K562 (cell line): ENCODE measurements around the gene OR56B4. TPM values are rescaled to one million over a fixed set of nuclear protein-coding genes. Genes with fewer than 3 reads are reported as not detected.

Source experiments
- ATAC-seq: fragments of 200-7000 bp; cut with Tn5 transposase; 3 replicates; pipeline ENCODE4 v1.9.1; 2020; ENCODE audit warnings: moderate library complexity
- BruUV-seq: library from RNA; stranded (reverse); fragments of 400-500 nt; replicated peaks from 2 replicates; lab custom pipeline; 2021; lab: Mats Ljungman, UMichigan
- CTCF ChIA-PET: fragments of 300-600 bp; formaldehyde crosslinking; extraction: SDS; loops from one replicate; lab custom pipeline; 2021; ENCODE audit warnings: low intra/inter-chr PET ratio; lab: Yijun Ruan, JAX
- POLR2A ChIA-PET: fragments of 300-600, 350-650 bp; sonication (Branson Sonifier 250); formaldehyde crosslinking; extraction: SDS; loops from one replicate; lab custom pipeline; 2021; ENCODE audit warnings: antibody characterized with exemption, inconsistent platforms; lab: Yijun Ruan, JAX
- DNase-seq, 4 experiments: peaks; one replicate each; pipeline versions ENCODE4 v3.0.0 to v3.0.0-alpha.2; 2011 to 2018; ENCODE audit warnings: low spot score in 3 of 4, mixed read lengths in 3 of 4; ENCODE audit errors: extremely low read depth in 1 of 4
- FAIRE-seq: peaks from 2 replicates; lab custom pipeline; 2011; peaks lifted over from hg19 to GRCh38; lab: Jason Lieb, UNC
- H2AFZ ChIP-seq: 2 replicates; pipeline ENCODE4 v1.6.0; 2011; ENCODE audit warnings: low read depth, low read length, control low read depth, inconsistent platforms
- H3K27ac ChIP-seq: fragments of 200-600 bp; 3 replicates; pipeline ENCODE4 v1.8.0; 2011; ENCODE audit warnings: low read depth, mild to moderate bottlenecking, control low read depth, inconsistent platforms, low read length, moderate library complexity, mixed read lengths; ENCODE audit errors: extremely low read depth
- H3K27me3 ChIP-seq, 2 experiments: fragments of 300-600 bp in 1 of 2; 2 replicates in 1 of 2; 3 replicates in 1 of 2; pipeline versions ENCODE4 v1.6.0 to v1.8.0; 2011; ENCODE audit warnings: inconsistent platforms in 2 of 2, low read length in 2 of 2, mild to moderate bottlenecking in 1 of 2, mixed read lengths in 1 of 2, moderate library complexity in 1 of 2; ENCODE audit not compliant: control insufficient read depth in 2 of 2, insufficient read depth in 2 of 2
- H3K36me3 ChIP-seq: fragments of 300-600 bp; 3 replicates; pipeline ENCODE4 v1.8.0; 2011; ENCODE audit warnings: mild to moderate bottlenecking, low read length, inconsistent platforms; ENCODE audit not compliant: control insufficient read depth, insufficient read depth
- H3K4me1 ChIP-seq, 2 experiments: fragments of 200-600 bp in 1 of 2; replicated peaks in 1 of 2; 2 replicates in 1 of 2; 3 replicates in 1 of 2; pipeline versions ENCODE4 v1.5.1 to v1.8.0; 2011; ENCODE audit warnings: inconsistent platforms in 2 of 2, low read length in 2 of 2, mild to moderate bottlenecking in 1 of 2, mixed read lengths in 1 of 2, moderate library complexity in 1 of 2; ENCODE audit not compliant: control insufficient read depth in 2 of 2, insufficient read depth in 2 of 2
- H3K4me2 ChIP-seq: 2 replicates; pipeline ENCODE4 v1.6.1; 2011; ENCODE audit warnings: low read length, control low read depth, inconsistent platforms, mixed read lengths; ENCODE audit not compliant: insufficient read depth
- H3K4me3 ChIP-seq: fragments of 200-600 bp; sonication (generic), shearing (Covaris generic); 2 replicates; pipeline ENCODE4 v1.5.1; 2016; ENCODE audit warnings: control low read depth, inconsistent platforms
- H3K79me2 ChIP-seq: fragments of 200-600 bp; 3 replicates; pipeline ENCODE4 v1.8.0; 2011; ENCODE audit warnings: low read length, inconsistent platforms; ENCODE audit not compliant: control insufficient read depth, insufficient read depth
- H3K9ac ChIP-seq, 2 experiments: 2 replicates each; pipeline versions ENCODE4 v1.6.0 to v1.6.1; 2011; ENCODE audit warnings: low read depth in 2 of 2, low read length in 2 of 2, control low read depth in 1 of 2, inconsistent platforms in 1 of 2, mild to moderate bottlenecking in 1 of 2, mixed read lengths in 1 of 2; ENCODE audit not compliant: insufficient read depth in 1 of 2
- H3K9me1 ChIP-seq: one replicate; pipeline ENCODE4 v1.6.0; 2011; ENCODE audit warnings: inconsistent platforms, mild to moderate bottlenecking, low read length, moderate library complexity; ENCODE audit not compliant: control insufficient read depth, insufficient read depth
- H3K9me3 ChIP-seq: replicated peaks from 2 replicates; pipeline ENCODE4 v1.5.1; 2011; ENCODE audit warnings: low read depth, low read length, inconsistent platforms; ENCODE audit not compliant: control insufficient read depth, insufficient read depth
- H4K20me1 ChIP-seq: replicated peaks from 2 replicates; pipeline ENCODE4 v1.6.1; 2011; ENCODE audit warnings: low read length, inconsistent platforms, mixed read lengths; ENCODE audit not compliant: control insufficient read depth, insufficient read depth
- DMBX1 ChIP-seq: fragments of 250-450 bp; sonication (Bioruptor Pico); IDR thresholded peaks from 2 replicates; pipeline ENCODE4 v1.8.0; 2022; ENCODE audit warnings: inconsistent platforms, mild to moderate bottlenecking, moderate library complexity, borderline replicate concordance
- NFATC3 ChIP-seq: fragments of 450-650 bp; IDR thresholded peaks from 2 replicates; pipeline ENCODE4 v1.6.1; 2017; ENCODE audit warnings: mild to moderate bottlenecking
- PCBP2 ChIP-seq: fragments of 200-400 bp; formaldehyde crosslinking; IDR thresholded peaks from 2 replicates; pipeline ENCODE4 v1.6.1; 2018; ENCODE audit warnings: low read length, low read depth, mild to moderate bottlenecking, moderate library complexity; ENCODE audit not compliant: poor library complexity, severe bottlenecking
- PYGO2 ChIP-seq: fragments of 450-650 bp; IDR thresholded peaks from 2 replicates; pipeline ENCODE4 v1.6.1; 2016; ENCODE audit warnings: mild to moderate bottlenecking, missing genetic modification characterization, moderate library complexity, missing compliant biosample characterization
- SP1 ChIP-seq: sonication (generic); formaldehyde crosslinking; IDR thresholded peaks from 2 replicates; pipeline ENCODE4 v1.8.1; 2022; ENCODE audit warnings: mild to moderate bottlenecking, missing genetic modification reagents
- SP2 ChIP-seq: IDR thresholded peaks from 2 replicates; pipeline ENCODE4 v1.6.1; 2011; ENCODE audit warnings: mild to moderate bottlenecking, low read depth, low read length, moderate library complexity; ENCODE audit not compliant: poor library complexity, severe bottlenecking; ENCODE audit errors: extremely low read depth
- SREBF2 ChIP-seq: sonication (generic); formaldehyde crosslinking; IDR thresholded peaks from 2 replicates; pipeline ENCODE4 v1.4.0; 2020; ENCODE audit warnings: mild to moderate bottlenecking, missing genetic modification reagents
- ZBTB17 ChIP-seq: fragments of 450-650 bp; formaldehyde crosslinking; IDR thresholded peaks from 2 replicates; pipeline ENCODE4 v1.4.0; 2020; ENCODE audit warnings: mild to moderate bottlenecking
- WGBS: fragments of 100-300 bp; shearing (Covaris generic); methylation state at CpG from one replicate; pipeline ENCODE4 v1.1.6; 2016; ENCODE audit warnings: low coverage, mixed read lengths; ENCODE audit not compliant: insufficient coverage; ENCODE audit errors: missing lambda C conversion rate; 5-methylcytosine and 5-hydroxymethylcytosine counted together
- in situ Hi-C: fragments of 300-500 bp; cut with MboI; formaldehyde crosslinking; loops from 4 replicates; pipeline ENCODE4 v1.15.0; 2018; ENCODE audit warnings: inconsistent platforms, mixed read lengths
- intact Hi-C: fragments of 100-400 bp; cut with micrococcal nuclease; formaldehyde crosslinking; loops from 2 replicates; pipeline ENCODE4 v1.14.2; 2022
- polyA plus RNA-seq, 8 experiments: library from polyadenylated mRNA; depleted of rRNA in 4 of 8; stranded (reverse) in 5 of 8; unstranded in 3 of 8; fragments of >200 nt; fragmentation: Nextera tagmentation in 2 of 8; fragmentation: Illumina TruSeq in 1 of 8; extraction: Ambion mirVana in 2 of 8; extraction: Trizol in 1 of 8; gene quantifications; 2 replicates each; pipeline versions ENCODE4 v1.2.1 to v1.2.3, GENCODE V29; 2011 to 2014; ENCODE audit warnings: inconsistent platforms in 1 of 8, missing spikeins in 1 of 8
- total RNA-seq, 7 experiments: library from RNA; depleted of rRNA in 6 of 7; stranded (reverse); fragments of >200 nt in 6 of 7; fragmentation: Illumina TruSeq in 2 of 7; extraction: Trizol in 2 of 7; gene quantifications; 2 replicates each; pipeline versions ENCODE4 v1.2.1 to v1.2.3, GENCODE V29; 2011 to 2021; ENCODE audit warnings: low replicate concordance in 1 of 7
- TF ChIP-seq, protein P1 (sequence below): sonication (generic); formaldehyde crosslinking; IDR thresholded peaks from 2 replicates; pipeline ENCODE4 v1.8.0; 2022; ENCODE audit warnings: missing genetic modification reagents, mild to moderate bottlenecking, moderate library complexity, borderline replicate concordance
- TF ChIP-seq, protein P2 (sequence below): fragments of 250-450 bp; sonication (Bioruptor Pico); IDR thresholded peaks from 2 replicates; pipeline ENCODE4 v1.5.0; 2022; ENCODE audit warnings: mild to moderate bottlenecking
- TF ChIP-seq, protein P3 (sequence below): fragments of 450-650 bp; conservative IDR thresholded peaks from 2 replicates; pipeline ENCODE4 v1.6.1; 2016; ENCODE audit warnings: missing genetic modification characterization, low read depth, mild to moderate bottlenecking, control low read depth, missing compliant biosample characterization

Gene OR56B4
- total and polyA plus RNA-seq, 9 of the 15 experiments (the other 6 are each of a cell fraction or from before 2014, with no cell fraction given) = 0.07 TPM; not detected in 8

DNA sequence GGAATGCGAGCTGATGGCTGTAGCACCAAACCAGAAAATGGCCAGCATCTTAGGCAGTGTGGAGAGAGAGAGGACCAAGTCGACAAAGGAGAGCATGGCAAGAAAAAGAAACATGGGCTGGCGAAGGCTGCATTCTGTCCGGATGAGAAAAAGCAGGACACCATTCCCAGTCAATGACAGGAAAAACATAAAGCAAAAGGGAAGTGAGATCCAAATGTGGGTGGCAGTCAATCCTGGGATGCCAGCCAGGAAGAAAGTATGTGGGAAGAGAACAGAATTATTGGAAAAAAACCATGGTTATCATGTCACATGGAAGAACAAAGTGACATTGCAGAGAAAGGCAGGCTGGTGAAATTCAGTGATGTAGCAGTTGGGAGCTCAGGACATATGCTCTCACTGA, 40.0 kb upstream of the OR56B4 start:
- Histone ChIP-seq H3K4me1 (no peaks in the 10 kb centered on the region), H3K27me3 (peaks cover 0 to 5% of the 10 kb centered on the region in 2 experiments; a peak in 1 of 5 replicates), H3K4me2 (no peak overlapping the region), H3K4me3 (no peak overlapping the region), H3K36me3 (no peaks in the 10 kb centered on the region), H3K9me3 (no peaks in the 10 kb centered on the region), H2AFZ (no peak overlapping the region), H3K79me2 (no peaks in the 10 kb centered on the region), H4K20me1 (no peaks in the 10 kb centered on the region), H3K27ac (no peak overlapping the region), H3K9me1 (no peaks in the 10 kb centered on the region), H3K9ac (no peak overlapping the region)
- intact Hi-C loops = no loop called here
- CTCF ChIA-PET = no interaction called here
- BruUV-seq = no TSS peak
- ATAC-seq (no peak), FAIRE-seq (no peak), DNase-seq (no peak)
- in situ Hi-C loops = no loop called here
- POLR2A ChIA-PET = interaction anchor here (0.8 kb wide), 1 partner anchor 342 kb away, joined by 3 read pairs; no protein-coding TSS in a partner anchor
- WGBS = 0% methylated on average over 4 of the region's 4 CpGs
- no peak for TF ChIP-seq SP2
- no peak for TF ChIP-seq DMBX1 (CRISPR knock-in tag)
- TF ChIP-seq SP1 (CRISPR knock-in tag) = no peak
- TF ChIP-seq NFATC3 = no peak
- TF ChIP-seq PYGO2 (tag) = no peak
- TF ChIP-seq, protein P1, sequence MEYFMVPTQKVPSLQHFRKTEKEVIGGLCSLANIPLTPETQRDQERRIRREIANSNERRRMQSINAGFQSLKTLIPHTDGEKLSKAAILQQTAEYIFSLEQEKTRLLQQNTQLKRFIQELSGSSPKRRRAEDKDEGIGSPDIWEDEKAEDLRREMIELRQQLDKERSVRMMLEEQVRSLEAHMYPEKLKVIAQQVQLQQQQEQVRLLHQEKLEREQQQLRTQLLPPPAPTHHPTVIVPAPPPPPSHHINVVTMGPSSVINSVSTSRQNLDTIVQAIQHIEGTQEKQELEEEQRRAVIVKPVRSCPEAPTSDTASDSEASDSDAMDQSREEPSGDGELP (CRISPR knock-in tag) = no peak
- no peak for TF ChIP-seq PCBP2
- TF ChIP-seq, protein P2, sequence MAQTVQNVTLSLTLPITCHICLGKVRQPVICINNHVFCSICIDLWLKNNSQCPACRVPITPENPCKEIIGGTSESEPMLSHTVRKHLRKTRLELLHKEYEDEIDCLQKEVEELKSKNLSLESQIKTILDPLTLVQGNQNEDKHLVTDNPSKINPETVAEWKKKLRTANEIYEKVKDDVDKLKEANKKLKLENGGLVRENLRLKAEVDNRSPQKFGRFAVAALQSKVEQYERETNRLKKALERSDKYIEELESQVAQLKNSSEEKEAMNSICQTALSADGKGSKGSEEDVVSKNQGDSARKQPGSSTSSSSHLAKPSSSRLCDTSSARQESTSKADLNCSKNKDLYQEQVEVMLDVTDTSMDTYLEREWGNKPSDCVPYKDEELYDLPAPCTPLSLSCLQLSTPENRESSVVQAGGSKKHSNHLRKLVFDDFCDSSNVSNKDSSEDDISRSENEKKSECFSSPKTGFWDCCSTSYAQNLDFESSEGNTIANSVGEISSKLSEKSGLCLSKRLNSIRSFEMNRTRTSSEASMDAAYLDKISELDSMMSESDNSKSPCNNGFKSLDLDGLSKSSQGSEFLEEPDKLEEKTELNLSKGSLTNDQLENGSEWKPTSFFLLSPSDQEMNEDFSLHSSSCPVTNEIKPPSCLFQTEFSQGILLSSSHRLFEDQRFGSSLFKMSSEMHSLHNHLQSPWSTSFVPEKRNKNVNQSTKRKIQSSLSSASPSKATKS (CRISPR knock-in tag) = no peak
- no peak for TF ChIP-seq ZBTB17
- TF ChIP-seq SREBF2 (CRISPR knock-in tag) = no peak
- TF ChIP-seq, protein P3, sequence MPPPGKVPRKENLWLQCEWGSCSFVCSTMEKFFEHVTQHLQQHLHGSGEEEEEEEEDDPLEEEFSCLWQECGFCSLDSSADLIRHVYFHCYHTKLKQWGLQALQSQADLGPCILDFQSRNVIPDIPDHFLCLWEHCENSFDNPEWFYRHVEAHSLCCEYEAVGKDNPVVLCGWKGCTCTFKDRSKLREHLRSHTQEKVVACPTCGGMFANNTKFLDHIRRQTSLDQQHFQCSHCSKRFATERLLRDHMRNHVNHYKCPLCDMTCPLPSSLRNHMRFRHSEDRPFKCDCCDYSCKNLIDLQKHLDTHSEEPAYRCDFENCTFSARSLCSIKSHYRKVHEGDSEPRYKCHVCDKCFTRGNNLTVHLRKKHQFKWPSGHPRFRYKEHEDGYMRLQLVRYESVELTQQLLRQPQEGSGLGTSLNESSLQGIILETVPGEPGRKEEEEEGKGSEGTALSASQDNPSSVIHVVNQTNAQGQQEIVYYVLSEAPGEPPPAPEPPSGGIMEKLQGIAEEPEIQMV = no peak
